K562 (cell line): Measurements from ENCODE around the gene TOMM40L. TPM values are rescaled to one million over a fixed set of nuclear protein-coding genes. Genes with fewer than 3 reads are reported as not detected.
A peak's percentile ranks its signal among the peaks of the same experiment; 100 is the strongest.

ENCODE experiments used
- IRF2 ChIP-seq: sonication (generic); formaldehyde crosslinking; IDR thresholded peaks from 2 replicates; pipeline ENCODE4 v1.8.1; 2022; ENCODE audit warnings: mild to moderate bottlenecking, missing genetic modification reagents
- JUNB ChIP-seq: fragments of 450-650 bp; formaldehyde crosslinking; conservative IDR thresholded peaks from 2 replicates; pipeline ENCODE4 v1.4.0; 2020; ENCODE audit warnings: mild to moderate bottlenecking
- MAX ChIP-seq: sonication (generic); formaldehyde crosslinking; IDR thresholded peaks from 2 replicates; pipeline ENCODE4 v1.9.0; 2022; ENCODE audit warnings: mild to moderate bottlenecking, missing genetic modification reagents
- MED1 ChIP-seq: sonication (generic); formaldehyde crosslinking; IDR thresholded peaks from 2 replicates; pipeline ENCODE4 v1.8.1; 2023; ENCODE audit warnings: missing genetic modification reagents, borderline replicate concordance
- NFXL1 ChIP-seq: fragments of 450-650 bp; formaldehyde crosslinking; IDR thresholded peaks from 2 replicates; pipeline ENCODE4 v1.4.0; 2021; ENCODE audit warnings: mild to moderate bottlenecking
- POLR2G ChIP-seq: fragments of 200-400 bp; formaldehyde crosslinking; IDR thresholded peaks from 2 replicates; pipeline ENCODE4 v1.6.1; 2017; ENCODE audit warnings: low read depth, mild to moderate bottlenecking, antibody characterized with exemption, low read length, moderate library complexity
- POLR2H ChIP-seq: IDR thresholded peaks from 2 replicates; pipeline ENCODE4 v1.6.1; 2016; ENCODE audit warnings: missing genetic modification characterization, low read depth, mild to moderate bottlenecking, control low read depth, missing compliant biosample characterization, moderate library complexity
- RNF2 ChIP-seq: sonication (generic); IDR thresholded peaks from 2 replicates; pipeline ENCODE4 v1.6.1; 2016
- SNRNP70 ChIP-seq: fragments of 200-400 bp; formaldehyde crosslinking; optimal IDR thresholded peaks from 2 replicates; pipeline ENCODE3; 2017; ENCODE audit warnings: low read depth, low read length
- TAF15 ChIP-seq: fragments of 200-400 bp; formaldehyde crosslinking; IDR thresholded peaks from 2 replicates; pipeline ENCODE4 v1.6.1; 2017; ENCODE audit warnings: mild to moderate bottlenecking, low read depth, low read length, moderate library complexity
- TCF3 ChIP-seq: sonication (generic); formaldehyde crosslinking; IDR thresholded peaks from 2 replicates; pipeline ENCODE4 v1.4.0; 2020; ENCODE audit warnings: mild to moderate bottlenecking, missing genetic modification reagents
- XRCC3 ChIP-seq: fragments of 450-650 bp; IDR thresholded peaks from 2 replicates; pipeline ENCODE4 v1.6.1; 2017; ENCODE audit warnings: mild to moderate bottlenecking, moderate library complexity
- ZBTB2 ChIP-seq: fragments of 450-650 bp; IDR thresholded peaks from 2 replicates; pipeline ENCODE4 v1.6.1; 2016; ENCODE audit warnings: antibody characterized with exemption
- polyA plus RNA-seq, 8 experiments: library from polyadenylated mRNA; depleted of rRNA in 4 of 8; stranded (reverse) in 5 of 8; unstranded in 3 of 8; fragments of >200 nt; fragmentation: Nextera tagmentation in 2 of 8; fragmentation: Illumina TruSeq in 1 of 8; extraction: Ambion mirVana in 2 of 8; extraction: Trizol in 1 of 8; gene quantifications; 2 replicates each; pipeline versions ENCODE4 v1.2.1 to v1.2.3, GENCODE V29; 2011 to 2014; ENCODE audit warnings: inconsistent platforms in 1 of 8, missing spikeins in 1 of 8
- total RNA-seq, 7 experiments: library from RNA; depleted of rRNA in 6 of 7; stranded (reverse); fragments of >200 nt in 6 of 7; fragmentation: Illumina TruSeq in 2 of 7; extraction: Trizol in 2 of 7; gene quantifications; 2 replicates each; pipeline versions ENCODE4 v1.2.1 to v1.2.3, GENCODE V29; 2011 to 2021; ENCODE audit warnings: low replicate concordance in 1 of 7

TOMM40L gene
- total and polyA plus RNA-seq, 9 of the 15 experiments (the other 6 are each of a cell fraction or from before 2014, with no cell fraction given) = 9.6 to 33.6 (median 25.2) TPM

GRCh38 chr1:161215076-161215475, 10.8 kb upstream of the TOMM40L start, which contains the start of gene FCER1G (continued):
- no peak for TF ChIP-seq ZBTB2
- TF ChIP-seq MED1 = no peak
- no peak for TF ChIP-seq TCF3
- no peak for TF ChIP-seq NFXL1 (CRISPR knock-in tag)
- TF ChIP-seq JUNB (CRISPR knock-in tag) = no peak
- no peak for TF ChIP-seq TAF15
- TF ChIP-seq POLR2G = 0 out of 2 replicates have a peak, but pooled peaks have one; percentile 29
- no peak for TF ChIP-seq IRF2 (CRISPR knock-in tag)
- TF ChIP-seq XRCC3 = no peak
- no peak for TF ChIP-seq MAX (CRISPR knock-in tag)
- no peak for TF ChIP-seq RNF2
- TF ChIP-seq POLR2H (tag) = no peak
- no peak for TF ChIP-seq SNRNP70
